Measurements from ENCODE around the gene NSUN7.

Gene NSUN7

DNA sequence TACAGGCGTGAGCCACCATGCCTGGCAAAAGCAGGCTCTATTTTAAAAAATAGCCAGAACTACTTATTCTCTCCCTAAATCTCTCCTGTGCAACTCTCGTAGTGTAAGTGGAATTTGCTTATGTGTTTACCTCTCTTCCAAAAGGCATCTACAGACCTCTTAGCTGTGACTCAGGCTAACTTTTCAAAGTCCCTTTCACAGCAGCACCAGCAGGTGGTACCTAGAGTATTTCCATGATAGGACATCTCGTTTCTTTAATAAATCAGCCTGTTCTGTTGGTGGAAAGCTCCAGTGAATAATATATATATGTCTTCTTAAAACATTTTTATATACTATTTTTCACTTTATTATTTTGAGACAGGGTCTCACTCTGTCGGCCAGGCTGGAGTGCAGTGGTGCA, 89.0 kb downstream of the NSUN7 start:
- DNase-seq (ENCODE audit: extremely low spot score): no peak
- CTCF ChIA-PET: interaction anchor here (1.6 to 7.4 kb wide), 2 partner anchors 14 to 103 kb away, joined by 4 to 128 read pairs; no protein-coding TSS in a partner anchor
- POLR2A ChIA-PET: no interaction called here
- TF ChIP-seq, protein P1, sequence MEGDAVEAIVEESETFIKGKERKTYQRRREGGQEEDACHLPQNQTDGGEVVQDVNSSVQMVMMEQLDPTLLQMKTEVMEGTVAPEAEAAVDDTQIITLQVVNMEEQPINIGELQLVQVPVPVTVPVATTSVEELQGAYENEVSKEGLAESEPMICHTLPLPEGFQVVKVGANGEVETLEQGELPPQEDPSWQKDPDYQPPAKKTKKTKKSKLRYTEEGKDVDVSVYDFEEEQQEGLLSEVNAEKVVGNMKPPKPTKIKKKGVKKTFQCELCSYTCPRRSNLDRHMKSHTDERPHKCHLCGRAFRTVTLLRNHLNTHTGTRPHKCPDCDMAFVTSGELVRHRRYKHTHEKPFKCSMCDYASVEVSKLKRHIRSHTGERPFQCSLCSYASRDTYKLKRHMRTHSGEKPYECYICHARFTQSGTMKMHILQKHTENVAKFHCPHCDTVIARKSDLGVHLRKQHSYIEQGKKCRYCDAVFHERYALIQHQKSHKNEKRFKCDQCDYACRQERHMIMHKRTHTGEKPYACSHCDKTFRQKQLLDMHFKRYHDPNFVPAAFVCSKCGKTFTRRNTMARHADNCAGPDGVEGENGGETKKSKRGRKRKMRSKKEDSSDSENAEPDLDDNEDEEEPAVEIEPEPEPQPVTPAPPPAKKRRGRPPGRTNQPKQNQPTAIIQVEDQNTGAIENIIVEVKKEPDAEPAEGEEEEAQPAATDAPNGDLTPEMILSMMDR (IDR thresholded peaks at IDR 0.05; ENCODE audit: control extremely low read depth, extremely low read depth, low read depth, missing control alignments): no peak

DNA sequence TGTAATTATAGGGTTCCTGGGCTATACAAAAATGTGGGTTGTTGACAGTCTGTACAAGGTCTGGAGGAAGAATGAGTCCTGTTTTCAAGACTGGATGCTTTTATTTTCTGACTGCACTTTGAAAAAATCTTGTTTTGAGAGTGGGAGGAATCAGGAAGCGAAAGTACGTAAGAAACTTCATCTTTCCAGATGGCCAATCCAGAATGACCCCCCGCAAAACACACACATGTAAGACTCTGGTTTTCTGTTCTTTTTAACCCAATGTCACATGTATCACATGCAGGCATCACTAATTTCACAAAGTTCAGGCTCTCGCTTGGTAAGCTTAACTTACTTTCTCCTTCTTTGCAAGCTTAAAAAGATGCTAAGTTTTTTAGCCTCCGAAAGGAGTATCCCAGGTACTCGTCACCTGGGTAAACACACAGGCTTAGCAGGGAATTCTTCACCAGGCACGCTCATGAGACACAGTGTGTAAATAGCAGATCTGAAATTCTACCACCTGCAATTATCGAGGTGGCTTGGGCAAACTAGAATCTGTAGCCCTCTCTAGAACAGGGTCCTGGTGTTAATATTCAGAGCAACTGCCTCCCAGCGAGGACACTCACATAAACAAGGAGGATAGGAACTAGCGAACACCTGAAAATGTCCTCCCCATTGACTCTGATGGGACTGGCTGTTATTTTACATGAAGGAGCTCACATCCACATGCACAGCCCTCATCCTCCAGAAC, 90.7 kb downstream of the NSUN7 start:
- POLR2A ChIA-PET: interaction anchor here (0.6 kb wide), 1 partner anchor 64 kb away, joined by 4 read pairs; no protein-coding TSS in a partner anchor
- TF ChIP-seq, protein P1 (IDR thresholded peaks at IDR 0.05; ENCODE audit: control extremely low read depth, extremely low read depth, low read depth, missing control alignments): no peak
- CTCF ChIA-PET: interaction anchor here (0.6 to 7.4 kb wide), 27 partner anchors 10 to 573 kb away, joined by 3 to 128 read pairs (median 4); no protein-coding TSS in a partner anchor
- peak; percentile 57 for DNase-seq (ENCODE audit: extremely low spot score)

DNA sequence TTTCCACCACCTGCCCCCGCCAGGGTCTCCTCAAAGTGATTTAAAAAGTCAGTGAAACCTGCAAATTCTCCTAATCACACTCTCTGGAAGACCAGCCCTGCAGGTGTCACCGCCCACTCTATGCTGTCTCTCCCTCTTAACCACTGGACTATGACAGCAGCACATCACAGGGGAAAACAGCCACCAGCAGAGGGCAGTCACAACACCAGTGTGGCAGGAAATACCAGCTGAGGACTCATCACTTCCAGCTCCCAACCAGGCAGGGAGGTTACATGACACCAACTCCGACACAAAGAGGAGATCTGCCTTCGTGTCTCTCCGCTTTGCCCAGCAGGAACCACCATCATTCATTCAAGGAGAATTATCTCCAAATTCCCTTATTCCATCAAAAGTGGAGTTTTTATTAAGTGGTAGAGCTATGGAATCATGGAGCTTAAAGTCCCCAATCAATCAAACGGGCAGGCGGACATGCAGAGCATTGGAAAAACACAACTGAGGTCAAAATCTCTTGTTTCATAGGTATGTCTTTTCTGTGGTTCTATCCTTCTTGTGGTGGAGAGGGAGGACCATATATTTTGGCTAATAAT, 91.3 kb downstream of the NSUN7 start:
- TF ChIP-seq, protein P1 (IDR thresholded peaks at IDR 0.05; ENCODE audit: control extremely low read depth, extremely low read depth, low read depth, missing control alignments): peak; percentile 74
- peak; percentile 62 for DNase-seq (ENCODE audit: extremely low spot score)
- ChIA-PET POLR2A (interaction anchor here (0.6 kb wide), 1 partner anchor 65 kb away, joined by 4 read pairs; no protein-coding TSS in a partner anchor), CTCF (interaction anchor here (0.6 to 7.4 kb wide), 35 partner anchors 9 to 573 kb away, joined by 3 to 128 read pairs (median 4); no protein-coding TSS in a partner anchor)

DNA sequence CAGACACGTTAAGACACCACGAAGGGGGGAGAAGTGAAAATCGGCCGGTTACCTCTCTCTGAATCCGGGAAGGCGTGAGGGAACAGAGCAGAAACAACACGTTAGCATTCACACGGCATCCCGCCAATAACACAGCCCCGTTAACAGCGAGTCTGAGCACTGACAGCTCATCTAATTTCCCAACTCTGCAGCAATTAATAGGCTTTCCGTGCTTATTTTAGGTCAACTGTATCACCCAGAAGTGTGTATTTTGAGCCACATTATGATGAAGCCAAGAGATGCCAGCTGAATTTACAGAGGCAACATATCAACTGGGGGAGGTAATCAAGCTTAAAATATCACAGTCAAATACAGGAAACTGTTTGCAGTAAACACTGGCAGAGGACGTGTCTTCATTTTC, 92.6 kb downstream of the NSUN7 start:
- CTCF ChIA-PET: interaction anchor here (0.8 to 7.4 kb wide), 13 partner anchors 13 to 786 kb away, joined by 3 to 128 read pairs (median 5); partner anchors contain the start of genes N4BP2 and NSUN7
- POLR2A ChIA-PET: no interaction called here
- no peak for DNase-seq (ENCODE audit: extremely low spot score)
- TF ChIP-seq, protein P1 (IDR thresholded peaks at IDR 0.05; ENCODE audit: control extremely low read depth, extremely low read depth, low read depth, missing control alignments): no peak

DNA sequence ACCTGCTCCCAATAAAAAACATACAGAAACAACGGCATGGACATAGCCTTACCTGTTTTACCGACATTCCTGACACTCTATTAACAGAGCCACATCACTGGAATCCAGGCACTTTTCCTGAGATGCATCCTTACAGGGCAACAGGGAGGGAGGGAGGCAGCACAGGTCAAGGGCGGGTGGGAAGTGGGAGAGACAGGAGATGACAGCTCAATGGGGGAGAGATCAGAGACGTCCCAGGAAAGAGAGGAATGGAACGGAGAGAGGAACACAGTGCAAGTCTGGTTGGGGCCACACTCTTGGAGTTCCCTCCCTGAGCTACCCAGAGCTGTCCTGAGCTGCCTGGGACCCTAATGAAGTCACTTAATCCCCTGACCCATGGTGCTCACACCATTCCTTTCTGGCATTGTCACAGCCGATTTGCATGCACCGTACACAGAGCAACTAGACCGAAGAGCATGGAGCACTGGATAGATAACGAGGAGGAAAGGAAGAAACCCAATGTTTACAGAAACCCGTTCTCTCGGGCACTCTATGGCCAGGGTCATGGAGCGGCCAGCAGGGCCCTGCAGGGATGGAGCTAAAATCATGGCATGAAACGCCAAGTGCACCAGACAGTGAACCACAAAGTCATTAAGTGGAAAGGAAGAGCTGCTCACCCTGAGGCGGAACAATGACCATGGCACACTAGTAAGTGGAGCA, 93.1 kb downstream of the NSUN7 start:
- CTCF ChIA-PET: interaction anchor here (0.7 to 7.4 kb wide), 30 partner anchors 8 to 786 kb away, joined by 3 to 128 read pairs (median 4); partner anchors contain the start of genes N4BP2 and NSUN7
- no peak for DNase-seq (ENCODE audit: extremely low spot score)
- TF ChIP-seq, protein P1 (IDR thresholded peaks at IDR 0.05; ENCODE audit: control extremely low read depth, extremely low read depth, low read depth, missing control alignments): no peak
- POLR2A ChIA-PET: no interaction called here

DNA sequence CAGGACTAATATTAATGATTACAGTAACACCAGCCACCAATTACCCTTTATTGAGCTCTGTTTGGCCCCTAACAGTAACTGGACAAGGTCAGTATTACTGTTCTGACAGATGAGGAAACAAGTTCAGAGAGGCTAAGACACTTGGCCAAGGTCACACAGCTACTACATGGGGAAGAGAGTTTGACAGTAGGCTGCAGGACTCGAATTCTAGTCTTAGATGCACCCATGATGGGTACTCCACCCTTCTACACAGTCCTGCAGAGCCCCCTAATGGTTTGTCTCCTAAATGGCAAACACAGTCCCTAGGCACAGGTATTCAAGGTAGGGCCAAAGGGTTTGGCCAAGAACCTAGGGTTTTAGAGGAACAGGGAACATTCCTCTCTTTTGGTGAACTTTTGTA, 93.9 kb downstream of the NSUN7 start:
- ChIA-PET POLR2A (no interaction called here), CTCF (interaction anchor here (0.7 to 7.4 kb wide), 25 partner anchors 8 to 587 kb away, joined by 3 to 128 read pairs (median 4); partner anchors contain the start of gene NSUN7)
- TF ChIP-seq, protein P1 (IDR thresholded peaks at IDR 0.05; ENCODE audit: control extremely low read depth, extremely low read depth, low read depth, missing control alignments): peak; percentile 55
- DNase-seq (ENCODE audit: extremely low spot score): peak; percentile 57
